Peyer's patch (tissue), 4 donors: ENCODE data around the gene IGSF22.

Source experiments
- POLR2A ChIP-seq, 2 donors: fragments of 450-650 bp; IDR thresholded peaks; one replicate each; pipeline ENCODE4 v1.5.1; 2017; ENCODE audit warnings: antibody characterized with exemption in 2 of 2, mild to moderate bottlenecking in 2 of 2, moderate library complexity in 2 of 2
- TF ChIP-seq, protein P1 (sequence below), 6 experiments: fragments of 450-650 bp in 4 of 6; fragments of 200-600 bp in 2 of 6; sonication (generic) in 1 of 6; IDR thresholded peaks; one replicate each; pipeline ENCODE4 v1.5.1; 2017 to 2019; ENCODE audit warnings: antibody characterized with exemption in 6 of 6, mild to moderate bottlenecking in 3 of 6, moderate library complexity in 1 of 6

DNA sequence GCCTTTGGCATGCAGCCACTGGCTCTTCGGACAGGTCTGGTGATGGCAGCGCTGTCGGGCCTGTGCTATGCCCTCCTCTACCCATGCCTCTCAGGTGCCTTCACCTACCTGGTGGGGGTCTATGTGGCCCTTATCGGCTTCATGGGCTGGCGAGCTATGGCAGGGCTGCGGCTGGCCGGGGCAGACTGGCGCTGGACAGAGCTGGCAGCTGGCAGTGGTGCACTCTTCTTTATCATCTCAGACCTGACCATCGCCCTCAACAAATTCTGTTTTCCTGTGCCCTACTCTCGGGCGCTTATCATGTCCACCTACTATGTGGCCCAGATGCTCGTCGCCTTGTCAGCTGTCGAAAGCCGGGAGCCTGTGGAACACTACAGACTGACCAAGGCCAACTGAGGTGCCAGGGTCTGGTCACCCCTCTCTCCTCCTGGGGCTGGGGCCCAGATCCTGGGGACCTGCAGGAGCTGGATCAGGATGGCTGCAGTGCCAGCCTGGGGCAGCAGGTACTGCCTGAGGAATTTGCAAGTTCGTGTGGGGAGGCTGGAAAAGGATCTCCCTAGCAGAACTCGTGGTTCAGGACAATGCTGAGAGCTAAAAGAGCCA lies 24.3 kb downstream of the IGSF22 start:
- TF ChIP-seq, protein P1, sequence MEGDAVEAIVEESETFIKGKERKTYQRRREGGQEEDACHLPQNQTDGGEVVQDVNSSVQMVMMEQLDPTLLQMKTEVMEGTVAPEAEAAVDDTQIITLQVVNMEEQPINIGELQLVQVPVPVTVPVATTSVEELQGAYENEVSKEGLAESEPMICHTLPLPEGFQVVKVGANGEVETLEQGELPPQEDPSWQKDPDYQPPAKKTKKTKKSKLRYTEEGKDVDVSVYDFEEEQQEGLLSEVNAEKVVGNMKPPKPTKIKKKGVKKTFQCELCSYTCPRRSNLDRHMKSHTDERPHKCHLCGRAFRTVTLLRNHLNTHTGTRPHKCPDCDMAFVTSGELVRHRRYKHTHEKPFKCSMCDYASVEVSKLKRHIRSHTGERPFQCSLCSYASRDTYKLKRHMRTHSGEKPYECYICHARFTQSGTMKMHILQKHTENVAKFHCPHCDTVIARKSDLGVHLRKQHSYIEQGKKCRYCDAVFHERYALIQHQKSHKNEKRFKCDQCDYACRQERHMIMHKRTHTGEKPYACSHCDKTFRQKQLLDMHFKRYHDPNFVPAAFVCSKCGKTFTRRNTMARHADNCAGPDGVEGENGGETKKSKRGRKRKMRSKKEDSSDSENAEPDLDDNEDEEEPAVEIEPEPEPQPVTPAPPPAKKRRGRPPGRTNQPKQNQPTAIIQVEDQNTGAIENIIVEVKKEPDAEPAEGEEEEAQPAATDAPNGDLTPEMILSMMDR (IDR thresholded peaks at IDR 0.05): no peak
- TF ChIP-seq POLR2A (IDR thresholded peaks at IDR 0.05): no peak
